ENCODE data around the gene CKAP4.

Gene CKAP4

DNA sequence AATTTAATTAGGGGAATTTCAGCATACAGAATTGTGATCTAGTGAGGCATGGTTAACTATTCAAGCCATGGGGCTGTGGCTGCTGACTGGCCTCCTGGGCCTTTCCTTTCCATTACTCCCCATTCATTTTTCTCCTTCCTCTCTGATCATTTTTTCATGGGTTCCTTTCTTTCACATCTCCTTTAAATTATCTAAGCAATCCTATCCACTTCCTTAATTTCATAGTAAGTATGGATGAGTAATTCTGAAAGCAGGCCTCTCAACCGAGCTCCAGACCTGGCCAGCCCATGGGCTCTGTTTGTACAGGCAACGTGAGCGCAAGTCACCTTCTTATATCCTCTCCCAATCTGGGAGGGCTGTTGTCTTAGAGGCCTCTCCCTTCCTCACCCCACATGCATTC, 13.4 kb downstream of the CKAP4 start:
- H4K20me1 ChIP-seq (ENCODE audit: control insufficient read depth, insufficient read depth, low read depth, low read length): no peaks in the 10 kb centered on the region
- H3F3A ChIP-seq (ENCODE audit: control insufficient read depth, insufficient read depth): no peaks in the 10 kb centered on the region
- no peaks in the 10 kb centered on the region for H3K9me3 ChIP-seq (ENCODE audit: control insufficient read depth, insufficient read depth, low read length)
- no peak for TF ChIP-seq EZH2phosphoT487 (IDR thresholded peaks at IDR 0.05; ENCODE audit: borderline replicate concordance, low read length)
- TF ChIP-seq, protein P1, sequence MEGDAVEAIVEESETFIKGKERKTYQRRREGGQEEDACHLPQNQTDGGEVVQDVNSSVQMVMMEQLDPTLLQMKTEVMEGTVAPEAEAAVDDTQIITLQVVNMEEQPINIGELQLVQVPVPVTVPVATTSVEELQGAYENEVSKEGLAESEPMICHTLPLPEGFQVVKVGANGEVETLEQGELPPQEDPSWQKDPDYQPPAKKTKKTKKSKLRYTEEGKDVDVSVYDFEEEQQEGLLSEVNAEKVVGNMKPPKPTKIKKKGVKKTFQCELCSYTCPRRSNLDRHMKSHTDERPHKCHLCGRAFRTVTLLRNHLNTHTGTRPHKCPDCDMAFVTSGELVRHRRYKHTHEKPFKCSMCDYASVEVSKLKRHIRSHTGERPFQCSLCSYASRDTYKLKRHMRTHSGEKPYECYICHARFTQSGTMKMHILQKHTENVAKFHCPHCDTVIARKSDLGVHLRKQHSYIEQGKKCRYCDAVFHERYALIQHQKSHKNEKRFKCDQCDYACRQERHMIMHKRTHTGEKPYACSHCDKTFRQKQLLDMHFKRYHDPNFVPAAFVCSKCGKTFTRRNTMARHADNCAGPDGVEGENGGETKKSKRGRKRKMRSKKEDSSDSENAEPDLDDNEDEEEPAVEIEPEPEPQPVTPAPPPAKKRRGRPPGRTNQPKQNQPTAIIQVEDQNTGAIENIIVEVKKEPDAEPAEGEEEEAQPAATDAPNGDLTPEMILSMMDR (IDR thresholded peaks at IDR 0.05; ENCODE audit: low read depth, low read length, poor library complexity, severe bottlenecking): no peak
- H3K27ac ChIP-seq (ENCODE audit: low read depth, low read length): no peak overlapping the region
- H3K4me3 ChIP-seq (ENCODE audit: low read length): no peak overlapping the region
- H3K27me3 ChIP-seq (ENCODE audit: control insufficient read depth, low read length): no peaks in the 10 kb centered on the region; the same call in 1 of the 2 replicates
- no peak overlapping the region for H3K4me2 ChIP-seq (ENCODE audit: low read length)
- no peaks in the 10 kb centered on the region for H3K4me1 ChIP-seq (ENCODE audit: control insufficient read depth, low read length)
- H3K79me2 ChIP-seq (ENCODE audit: control insufficient read depth, low read length): no peaks in the 10 kb centered on the region
- no peaks in the 10 kb centered on the region for H3K9me2 ChIP-seq (replicated peaks; ENCODE audit: control insufficient read depth, low read length)
- H3K36me3 ChIP-seq (ENCODE audit: control insufficient read depth, low read length): no peaks in the 10 kb centered on the region

DNA sequence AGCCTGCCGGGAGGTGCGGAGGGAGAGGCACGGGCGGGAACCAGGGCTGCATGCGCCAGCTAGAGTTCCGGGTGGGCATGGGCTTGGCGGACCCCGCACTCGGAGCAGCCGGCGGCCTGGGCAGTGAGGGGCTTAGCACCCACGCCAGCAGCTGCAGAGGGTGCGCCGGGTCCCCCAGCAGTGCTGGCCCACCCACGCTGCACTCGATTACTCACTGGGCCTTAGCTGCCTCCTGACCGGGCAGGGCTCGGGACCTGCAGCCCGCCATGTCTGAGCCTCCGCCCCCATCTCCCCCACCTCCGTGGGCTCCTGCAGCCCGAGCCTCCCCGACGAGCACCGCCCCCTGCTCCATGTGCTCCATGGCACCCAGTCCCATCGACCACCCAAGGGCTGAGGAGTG, 14.8 kb downstream of the CKAP4 start:
- H3K9me2 ChIP-seq (replicated peaks; ENCODE audit: control insufficient read depth, low read length): no peaks in the 10 kb centered on the region
- H3K9me3 ChIP-seq (ENCODE audit: control insufficient read depth, insufficient read depth, low read length): no peaks in the 10 kb centered on the region
- TF ChIP-seq, protein P1 (IDR thresholded peaks at IDR 0.05; ENCODE audit: low read depth, low read length, poor library complexity, severe bottlenecking): no peak
- no peak for TF ChIP-seq EZH2phosphoT487 (IDR thresholded peaks at IDR 0.05; ENCODE audit: borderline replicate concordance, low read length)
- H3K27ac ChIP-seq (ENCODE audit: low read depth, low read length): no peak overlapping the region
- H3K4me3 ChIP-seq (ENCODE audit: low read length): no peak overlapping the region
- H3K4me1 ChIP-seq (ENCODE audit: control insufficient read depth, low read length): no peaks in the 10 kb centered on the region
- H3K27me3 ChIP-seq (ENCODE audit: control insufficient read depth, low read length): no peaks in the 10 kb centered on the region; the same call in 1 of the 2 replicates
- no peaks in the 10 kb centered on the region for H4K20me1 ChIP-seq (ENCODE audit: control insufficient read depth, insufficient read depth, low read depth, low read length)
- H3F3A ChIP-seq (ENCODE audit: control insufficient read depth, insufficient read depth): no peaks in the 10 kb centered on the region
- H3K79me2 ChIP-seq (ENCODE audit: control insufficient read depth, low read length): no peaks in the 10 kb centered on the region
- no peaks in the 10 kb centered on the region for H3K36me3 ChIP-seq (ENCODE audit: control insufficient read depth, low read length)
- no peak overlapping the region for H3K4me2 ChIP-seq (ENCODE audit: low read length)

DNA sequence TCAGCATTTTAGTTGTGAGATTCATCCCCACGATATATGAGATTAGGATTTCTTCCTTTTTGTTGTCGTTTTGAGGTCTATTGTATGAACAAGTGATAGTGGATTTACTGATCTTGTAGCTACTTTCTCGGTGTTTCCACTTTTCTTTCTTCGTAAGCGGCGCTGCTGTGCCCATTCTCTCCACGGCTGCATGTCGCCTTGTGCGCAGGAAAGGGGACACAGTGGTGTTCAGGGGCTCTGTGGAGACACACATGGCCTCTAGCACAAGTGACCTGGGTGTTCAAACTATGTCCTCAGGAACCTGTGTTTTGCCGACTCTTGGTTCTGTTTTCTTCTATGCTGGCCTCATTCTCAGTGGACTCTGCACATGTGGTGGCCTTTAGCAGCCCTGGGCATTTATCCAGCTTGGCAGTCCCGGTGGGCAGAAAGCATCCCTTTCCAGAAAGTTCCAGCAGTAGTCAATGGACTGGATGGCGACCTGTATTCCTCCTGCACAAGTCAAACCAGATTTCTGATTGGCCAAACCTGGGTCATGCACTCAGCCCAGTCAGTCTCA, 18.7 kb downstream of the CKAP4 start:
- Histone ChIP-seq H3K9me3 (ENCODE audit: control insufficient read depth, insufficient read depth, low read length) (no peaks in the 10 kb centered on the region), H3F3A (ENCODE audit: control insufficient read depth, insufficient read depth) (no peaks in the 10 kb centered on the region), H3K9me2 (replicated peaks; ENCODE audit: control insufficient read depth, low read length) (no peaks in the 10 kb centered on the region), H3K79me2 (ENCODE audit: control insufficient read depth, low read length) (no peaks in the 10 kb centered on the region), H3K36me3 (ENCODE audit: control insufficient read depth, low read length) (no peaks in the 10 kb centered on the region), H4K20me1 (ENCODE audit: control insufficient read depth, insufficient read depth, low read depth, low read length) (no peaks in the 10 kb centered on the region), H3K4me2 (ENCODE audit: low read length) (no peak overlapping the region), H3K27ac (ENCODE audit: low read depth, low read length) (no peak overlapping the region), H3K4me3 (ENCODE audit: low read length) (no peak overlapping the region), H3K27me3 (ENCODE audit: control insufficient read depth, low read length) (no peaks in the 10 kb centered on the region; the same call in 1 of the 2 replicates), H3K4me1 (ENCODE audit: control insufficient read depth, low read length) (no peaks in the 10 kb centered on the region)
- TF ChIP-seq, protein P1 (IDR thresholded peaks at IDR 0.05; ENCODE audit: low read depth, low read length, poor library complexity, severe bottlenecking): no peak
- TF ChIP-seq EZH2phosphoT487 (IDR thresholded peaks at IDR 0.05; ENCODE audit: borderline replicate concordance, low read length): no peak

All from DOHH2 (cell line).